Transverse colon (tissue), 4 donors: Measurements from ENCODE around the gene GTF2A1L.

Experiments
- CTCF ChIP-seq, 5 experiments: fragments of 200-600 bp in 3 of 5; fragments of 450-650 bp in 2 of 5; sonication (generic) in 3 of 5; IDR thresholded peaks; 1 replicate in 2 of 5; 2 replicates in 3 of 5; pipeline ENCODE4 v1.5.1; 2016 to 2017; ENCODE audit warnings: antibody characterized with exemption in 5 of 5, inconsistent platforms in 3 of 5, mild to moderate bottlenecking in 2 of 5, moderate library complexity in 1 of 5
- POLR2A ChIP-seq: fragments of 450-650 bp; IDR thresholded peaks from one replicate; pipeline ENCODE4 v1.6.1; 2016; ENCODE audit warnings: antibody characterized with exemption, mild to moderate bottlenecking, moderate library complexity
- POLR2AphosphoS5 ChIP-seq, 3 donors: sonication (generic); formaldehyde crosslinking; IDR thresholded peaks; one replicate each; pipeline ENCODE4 v1.6.1; 2016; ENCODE audit warnings: antibody characterized with exemption in 3 of 3

DNA sequence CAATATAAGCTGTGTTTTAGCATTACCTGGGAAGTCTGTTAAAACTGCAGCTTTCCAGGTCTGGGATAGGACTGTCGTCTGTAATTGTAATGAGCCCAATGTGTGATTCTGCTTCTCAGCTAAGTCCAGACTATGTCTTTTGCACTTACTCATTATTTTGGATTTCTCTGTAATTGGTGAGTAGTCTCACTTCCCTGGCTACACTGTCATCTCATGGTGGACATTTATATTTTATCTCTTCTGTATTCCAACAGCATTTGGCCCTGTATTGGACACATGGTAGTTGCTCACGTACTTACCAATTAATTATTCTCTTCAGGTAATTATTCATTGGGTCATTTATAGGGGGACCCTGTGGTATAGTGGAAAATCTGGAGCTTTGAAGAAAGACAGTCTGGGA is 109.9 kb downstream of the GTF2A1L start:
- TF ChIP-seq CTCF (IDR thresholded peaks at IDR 0.05) = no peak
- no peak for TF ChIP-seq POLR2AphosphoS5 (IDR thresholded peaks at IDR 0.05)
- no peak for TF ChIP-seq POLR2A
